Nephron (organoid): ENCODE results near the gene PRICKLE2.

Experiments
- H3K27ac Mint-ChIP-seq, 3 experiments: 2 replicates each; pipeline ENCODE4 v1.8.0; 2020; ENCODE audit warnings: mixed read lengths in 3 of 3, mild to moderate bottlenecking in 2 of 3, moderate library complexity in 1 of 3
- H3K27me3 Mint-ChIP-seq: 2 replicates; pipeline ENCODE4 v1.8.0; 2021; ENCODE audit warnings: low read depth, mild to moderate bottlenecking, moderate library complexity, mixed read lengths
- H3K36me3 Mint-ChIP-seq: 2 replicates; pipeline ENCODE4 v1.8.0; 2020; ENCODE audit warnings: low read depth, mixed read lengths
- H3K4me1 Mint-ChIP-seq: 2 replicates; pipeline ENCODE4 v1.8.0; 2020; ENCODE audit warnings: mixed read lengths
- H3K4me3 Mint-ChIP-seq, 3 experiments: 2 replicates each; pipeline ENCODE4 v1.8.0; 2020; ENCODE audit warnings: mild to moderate bottlenecking in 3 of 3, mixed read lengths in 3 of 3, moderate library complexity in 2 of 3
- H3K9me3 Mint-ChIP-seq: 2 replicates; pipeline ENCODE4 v1.8.0; 2020; ENCODE audit warnings: mixed read lengths
- TF ChIP-seq, protein P1 (sequence below), 3 experiments: fragments of 200-600 bp; sonication (generic); IDR thresholded peaks; one replicate each; pipeline ENCODE4 v1.5.0; 2021; ENCODE audit warnings: antibody characterized with exemption in 3 of 3; ENCODE audit not compliant: unreplicated experiment in 3 of 3

The PRICKLE2 gene

DNA sequence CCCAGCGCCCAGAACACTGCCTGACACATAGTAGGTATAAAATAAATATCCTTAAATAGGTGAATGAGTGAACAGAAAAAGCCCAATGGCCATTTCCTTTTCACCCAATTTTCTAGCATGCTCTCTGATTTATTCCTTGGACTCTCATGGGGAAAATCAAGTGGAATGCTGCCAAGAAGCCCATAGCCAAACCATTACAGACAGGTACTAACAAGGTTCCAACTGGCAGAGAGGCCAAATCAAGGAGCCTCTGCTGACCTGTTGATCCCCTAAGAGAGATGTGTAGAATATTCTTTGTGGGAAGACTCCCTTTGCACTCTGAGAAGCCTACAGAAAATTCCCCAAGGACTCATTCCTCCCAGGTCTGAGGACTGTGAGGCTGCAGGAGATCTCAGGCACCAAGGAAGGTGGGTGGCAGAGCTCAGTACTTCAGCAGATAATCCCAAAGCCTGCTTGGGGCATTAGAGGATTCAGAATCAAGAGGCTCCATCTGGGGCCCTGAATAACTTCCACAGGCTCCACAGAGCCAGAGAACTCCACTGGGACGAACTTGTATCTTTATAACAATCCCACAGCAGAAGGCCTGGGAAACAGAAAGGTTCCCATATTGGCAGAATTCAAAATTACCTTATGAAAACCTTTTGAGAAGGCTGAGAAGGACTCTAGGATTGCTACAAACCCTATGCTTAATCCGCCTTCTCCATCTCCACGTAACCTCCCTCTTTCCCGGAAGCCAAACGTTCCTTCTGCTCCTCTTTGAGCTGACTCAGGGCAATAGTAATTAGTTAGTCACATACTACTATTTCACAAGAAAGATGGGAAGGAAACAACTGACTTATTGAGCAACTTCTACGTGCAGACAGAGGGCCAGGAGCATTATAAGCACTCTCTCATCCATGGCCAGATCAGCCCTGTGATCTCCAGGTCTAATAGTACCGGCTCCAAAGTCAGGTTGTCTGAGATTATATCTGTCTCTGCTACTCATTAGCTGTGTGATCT lies 34.5 kb downstream of the PRICKLE2 start:
- Mint-ChIP-seq H3K36me3 (peaks cover 33% of the 10 kb centered on the region), H3K4me1 (peaks cover 49% of the 10 kb centered on the region), H3K27me3 (no peaks in the 10 kb centered on the region), H3K4me3 (no peak overlapping the region), H3K9me3 (peaks cover 13% of the 10 kb centered on the region), H3K27ac (peak overlapping the region in 1 of 3 experiments; percentile 94)
- TF ChIP-seq, protein P1, sequence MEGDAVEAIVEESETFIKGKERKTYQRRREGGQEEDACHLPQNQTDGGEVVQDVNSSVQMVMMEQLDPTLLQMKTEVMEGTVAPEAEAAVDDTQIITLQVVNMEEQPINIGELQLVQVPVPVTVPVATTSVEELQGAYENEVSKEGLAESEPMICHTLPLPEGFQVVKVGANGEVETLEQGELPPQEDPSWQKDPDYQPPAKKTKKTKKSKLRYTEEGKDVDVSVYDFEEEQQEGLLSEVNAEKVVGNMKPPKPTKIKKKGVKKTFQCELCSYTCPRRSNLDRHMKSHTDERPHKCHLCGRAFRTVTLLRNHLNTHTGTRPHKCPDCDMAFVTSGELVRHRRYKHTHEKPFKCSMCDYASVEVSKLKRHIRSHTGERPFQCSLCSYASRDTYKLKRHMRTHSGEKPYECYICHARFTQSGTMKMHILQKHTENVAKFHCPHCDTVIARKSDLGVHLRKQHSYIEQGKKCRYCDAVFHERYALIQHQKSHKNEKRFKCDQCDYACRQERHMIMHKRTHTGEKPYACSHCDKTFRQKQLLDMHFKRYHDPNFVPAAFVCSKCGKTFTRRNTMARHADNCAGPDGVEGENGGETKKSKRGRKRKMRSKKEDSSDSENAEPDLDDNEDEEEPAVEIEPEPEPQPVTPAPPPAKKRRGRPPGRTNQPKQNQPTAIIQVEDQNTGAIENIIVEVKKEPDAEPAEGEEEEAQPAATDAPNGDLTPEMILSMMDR (IDR thresholded peaks at IDR 0.05; ENCODE audit: unreplicated experiment in 3 of 3) = no peak

DNA sequence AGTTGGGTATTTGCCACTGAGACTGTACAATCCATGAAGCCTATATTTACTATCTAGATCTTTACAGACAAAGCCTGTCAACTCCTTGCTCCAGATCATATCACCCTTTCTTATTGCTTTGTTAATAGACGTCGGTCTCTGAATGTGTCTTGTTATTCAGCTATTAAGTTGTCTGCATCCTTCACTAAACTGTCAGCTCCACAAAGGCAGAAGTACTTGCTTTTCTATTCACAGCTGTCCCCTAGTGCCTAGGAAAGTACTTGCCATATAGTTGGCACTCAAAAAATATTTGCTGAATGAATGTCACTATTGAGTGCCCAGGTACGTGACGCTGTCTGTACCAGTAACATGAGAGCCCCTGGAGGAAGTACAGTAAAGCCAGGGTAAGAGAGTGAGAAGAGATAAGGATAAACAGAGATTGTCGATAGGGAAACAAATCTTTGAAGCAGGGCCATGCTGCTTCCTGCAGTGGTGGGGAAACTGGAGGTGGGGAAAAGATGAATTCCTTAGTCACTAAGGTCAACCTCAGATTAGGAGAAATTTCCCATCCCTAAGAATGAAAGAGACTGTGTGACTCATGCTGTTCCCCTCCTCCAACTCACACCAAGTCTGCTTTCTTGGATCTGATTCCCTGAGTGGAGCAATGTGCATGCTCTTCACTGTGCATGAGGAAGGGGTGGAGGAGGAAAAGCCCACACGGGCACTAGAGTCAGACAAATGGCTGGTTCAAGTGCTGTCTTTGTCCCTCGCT lies 36.3 kb downstream of the PRICKLE2 start:
- peaks cover 21% of the 10 kb centered on the region for H3K36me3 Mint-ChIP-seq
- peak overlapping the region; percentile 24 to 94 (median 54) for H3K27ac Mint-ChIP-seq
- H3K4me3 Mint-ChIP-seq = no peak overlapping the region
- H3K9me3 Mint-ChIP-seq = peaks cover 9% of the 10 kb centered on the region
- peaks cover 60% of the 10 kb centered on the region for H3K4me1 Mint-ChIP-seq
- H3K27me3 Mint-ChIP-seq = no peaks in the 10 kb centered on the region
- TF ChIP-seq, protein P1 (IDR thresholded peaks at IDR 0.05; ENCODE audit: unreplicated experiment in 3 of 3) = no peak

DNA sequence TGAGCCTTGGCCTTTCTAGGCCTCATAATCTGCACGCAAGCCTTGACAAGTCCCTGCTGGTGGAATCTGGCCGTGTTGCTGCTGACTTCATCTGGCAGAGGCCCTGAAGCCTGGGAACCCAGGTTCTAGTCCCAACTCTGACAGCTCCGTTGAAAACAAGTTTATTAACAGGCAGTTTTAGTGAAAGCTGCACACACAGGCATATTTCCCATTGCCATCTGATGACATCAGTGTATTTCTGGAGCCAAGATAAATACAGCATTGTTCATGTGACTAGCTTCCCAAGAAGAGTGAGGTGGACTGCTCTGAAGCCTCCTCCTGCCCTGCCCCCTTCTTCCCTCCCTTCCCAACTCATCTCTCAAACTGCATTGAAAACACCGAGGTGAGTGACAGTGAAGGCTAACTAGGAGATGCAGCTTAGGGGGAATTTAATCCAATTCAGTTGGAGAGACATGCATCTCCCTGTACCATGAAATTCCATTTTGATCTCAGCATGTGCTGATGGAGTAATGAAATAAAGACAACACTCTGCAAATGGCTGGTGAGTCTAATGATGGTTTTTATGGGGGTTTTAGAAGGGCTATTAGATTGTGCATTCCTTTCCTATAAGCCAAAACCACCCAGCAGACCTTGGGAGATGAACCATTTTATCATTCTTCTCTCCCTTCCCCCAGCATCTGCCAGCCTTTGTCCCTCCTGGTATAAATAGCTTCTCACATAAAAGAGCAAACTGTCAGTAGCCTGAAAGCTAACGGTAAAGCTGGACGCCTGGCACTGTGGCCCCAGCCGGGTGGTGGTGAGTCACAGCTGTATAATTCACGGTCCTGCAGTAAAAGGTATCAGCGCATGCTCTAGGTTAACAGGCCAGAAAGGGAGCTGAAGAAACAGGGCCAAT lies 38.0 kb downstream of the PRICKLE2 start:
- TF ChIP-seq, protein P1 (IDR thresholded peaks at IDR 0.05; ENCODE audit: unreplicated experiment in 3 of 3) = no peak
- peaks cover 60% of the 10 kb centered on the region for H3K4me1 Mint-ChIP-seq
- peaks cover 5% of the 10 kb centered on the region for H3K36me3 Mint-ChIP-seq
- peak overlapping the region; percentile 93 to 95 (median 94) for H3K27ac Mint-ChIP-seq
- no peaks in the 10 kb centered on the region for H3K27me3 Mint-ChIP-seq
- H3K4me3 Mint-ChIP-seq = peak overlapping the region in 1 of 3 experiments; percentile 29
- no peaks in the 10 kb centered on the region for H3K9me3 Mint-ChIP-seq

DNA sequence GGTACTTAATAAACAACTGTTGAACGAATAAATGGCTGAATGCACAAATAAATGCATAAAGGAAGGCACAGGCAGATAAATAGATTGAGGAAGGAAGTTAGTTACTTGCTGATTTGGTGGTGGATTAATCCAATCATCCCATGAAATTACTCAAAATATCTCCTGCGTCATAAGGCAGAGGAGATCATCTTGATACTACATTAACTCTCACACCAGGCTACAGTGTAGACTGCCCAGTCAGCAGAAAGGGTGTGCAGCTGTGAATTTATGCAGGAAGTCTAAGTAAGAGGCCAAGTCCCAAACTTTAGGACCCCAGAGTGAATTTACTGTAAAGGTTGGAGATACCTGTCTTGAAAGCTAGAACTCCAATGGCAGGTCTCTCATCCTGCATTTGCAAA lies 38.6 kb downstream of the PRICKLE2 start:
- Mint-ChIP-seq H3K27ac (peak overlapping the region; percentile 93 to 95 (median 94)), H3K36me3 (peaks cover 8% of the 10 kb centered on the region), H3K4me1 (peaks cover 60% of the 10 kb centered on the region), H3K27me3 (no peaks in the 10 kb centered on the region), H3K9me3 (no peaks in the 10 kb centered on the region), H3K4me3 (no peak overlapping the region)
- TF ChIP-seq, protein P1 (IDR thresholded peaks at IDR 0.05; ENCODE audit: unreplicated experiment in 3 of 3) = no peak

DNA sequence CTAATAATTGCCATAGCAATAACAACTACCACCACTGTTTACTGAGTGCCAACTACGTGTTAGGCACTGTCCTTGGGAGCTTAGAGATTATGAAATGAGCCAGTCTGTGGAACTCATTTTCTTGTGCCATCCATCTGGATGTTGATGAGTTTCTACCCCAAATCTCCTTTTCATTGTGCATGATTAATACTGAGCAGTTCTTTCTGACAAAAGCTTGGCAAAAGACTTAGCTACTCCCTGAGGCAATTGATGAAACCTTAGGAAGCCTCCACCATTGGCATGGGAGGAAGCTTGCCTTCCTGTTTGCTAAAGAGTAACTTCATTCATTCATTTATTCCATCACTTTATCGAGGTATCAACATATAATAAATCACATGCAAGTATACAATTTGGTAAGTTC lies 39.8 kb downstream of the PRICKLE2 start:
- Mint-ChIP-seq H3K27me3 (no peaks in the 10 kb centered on the region), H3K4me1 (peaks cover 55% of the 10 kb centered on the region), H3K27ac (peak overlapping the region in 2 of 3 experiments; percentile 23 to 94), H3K4me3 (no peak overlapping the region), H3K9me3 (no peaks in the 10 kb centered on the region), H3K36me3 (peaks cover 10% of the 10 kb centered on the region)
- TF ChIP-seq, protein P1 (IDR thresholded peaks at IDR 0.05; ENCODE audit: unreplicated experiment in 3 of 3) = no peak
